NCI-H2227 treated with DMSO at 0.1 percent for 48 hours (cell line): ENCODE measurements around the gene CELSR1.

Source experiments
- DNase-seq: peaks from one replicate; lab custom pipeline; 2025; lab: John Stamatoyannopoulos, UW

CELSR1 gene

GRCh38 chr22:46574993-46575910 lies 37.8 kb upstream of the CELSR1 start:
- DNase-seq: no peak

- DNase-seq: no peak
Observed at GRCh38 chr22:46574438-46574992, 37.1 kb upstream of the CELSR1 start.

GRCh38 chr22:46573781-46574437 lies 36.5 kb upstream of the CELSR1 start:
- no peak for DNase-seq

GRCh38 chr22:46572911-46573780 lies 35.7 kb upstream of the CELSR1 start:
- no peak for DNase-seq

DNA sequence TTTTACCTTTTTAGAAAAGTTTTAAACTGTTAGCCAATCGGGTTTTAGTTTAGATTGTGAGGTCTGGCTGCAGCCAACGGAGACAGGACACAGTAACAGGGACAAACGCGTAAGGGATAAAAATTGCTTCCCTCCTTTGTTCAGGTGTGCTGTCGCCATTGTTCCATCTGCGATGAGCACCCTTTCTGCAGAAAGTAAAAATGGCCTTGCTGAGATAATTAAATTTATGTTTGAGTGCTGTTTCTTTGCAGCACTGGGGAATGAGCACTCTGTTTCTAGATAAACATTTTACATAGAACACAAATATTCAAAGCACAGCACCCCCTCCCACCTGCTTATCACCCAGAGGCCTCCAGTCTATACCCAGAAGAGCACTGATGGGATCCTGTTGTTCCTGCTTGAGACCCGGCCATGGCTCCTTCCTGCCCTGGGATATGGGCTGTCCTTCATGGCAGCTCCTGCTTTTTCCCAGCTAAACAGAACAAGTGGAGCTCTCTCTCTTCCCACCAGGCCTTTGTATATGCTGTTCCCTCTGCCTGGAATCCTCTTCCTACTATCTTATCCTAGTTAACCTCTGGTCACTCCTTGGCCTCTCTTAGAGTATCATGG lies 34.3 kb upstream of the CELSR1 start:
- no peak for DNase-seq

DNA sequence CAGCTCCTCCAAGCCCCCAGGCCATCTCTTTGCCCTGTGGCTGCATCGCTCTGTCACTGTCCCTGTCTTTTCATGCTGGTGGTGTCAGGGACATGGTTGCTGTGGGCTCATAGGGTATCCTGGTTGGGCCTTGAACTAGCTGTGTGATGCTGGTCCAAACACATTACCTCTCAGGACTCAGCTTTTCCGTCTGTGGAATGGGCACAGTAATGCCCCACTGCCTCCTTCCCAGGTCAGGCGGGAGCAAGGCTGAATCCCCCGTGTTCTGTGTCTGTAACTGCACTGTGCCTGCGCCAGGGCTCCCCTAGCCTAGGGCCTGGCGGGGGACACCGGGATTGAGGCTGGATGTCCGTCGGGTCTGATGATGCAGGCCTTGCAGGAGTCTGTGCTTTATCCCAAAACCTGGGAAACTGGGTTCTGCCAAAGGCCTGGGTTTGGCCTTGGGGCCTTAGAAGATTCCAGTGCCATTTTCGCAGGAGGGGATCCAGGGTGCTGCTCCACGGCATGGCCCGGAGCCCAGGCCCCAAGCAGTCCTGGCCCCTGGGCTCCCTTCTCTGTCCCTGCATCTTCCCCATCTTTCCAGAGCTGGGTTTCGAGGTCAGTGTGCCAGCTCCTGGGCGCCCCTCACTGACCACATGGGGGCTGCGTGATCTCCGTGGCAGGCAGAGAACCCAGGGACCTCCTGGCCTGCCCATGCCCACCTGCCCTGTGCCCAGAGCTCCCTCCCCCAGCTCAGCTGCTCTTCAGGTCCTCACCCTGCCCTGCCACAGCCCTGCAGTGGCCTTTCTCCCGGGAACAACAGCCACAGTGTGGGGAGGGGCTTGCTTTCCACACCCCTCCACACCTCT lies 32.7 kb upstream of the CELSR1 start:
- no peak for DNase-seq

- no peak for DNase-seq
Observed at GRCh38 chr22:46569055-46569847, 31.8 kb upstream of the CELSR1 start.

- DNase-seq: no peak
Observed at GRCh38 chr22:46568102-46568809, 30.8 kb upstream of the CELSR1 start.

DNA sequence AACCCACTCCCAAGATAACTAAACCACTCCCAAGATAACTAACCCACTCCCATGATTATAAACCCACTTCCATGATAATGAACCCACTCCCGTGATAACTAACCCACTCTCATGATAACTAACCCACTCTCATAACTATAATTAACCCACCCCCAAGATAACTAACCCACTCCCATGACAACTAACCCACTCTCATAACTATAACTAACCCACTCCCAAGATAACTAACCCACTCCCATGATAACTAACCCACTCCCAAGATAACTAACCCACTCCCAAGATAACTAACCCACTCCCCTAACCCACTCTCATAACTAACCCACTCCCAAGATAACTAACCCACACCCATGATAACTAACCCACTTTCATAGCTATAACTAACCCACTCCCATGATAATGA lies 30.1 kb upstream of the CELSR1 start:
- no peak for DNase-seq

GRCh38 chr22:46564084-46564714 lies 26.8 kb upstream of the CELSR1 start:
- DNase-seq: no peak

- no peak for DNase-seq
Observed at GRCh38 chr22:46563381-46564083, 26.1 kb upstream of the CELSR1 start.

- DNase-seq: no peak
Observed at GRCh38 chr22:46561435-46561905, 24.1 kb upstream of the CELSR1 start.

- DNase-seq: no peak
Observed at GRCh38 chr22:46560696-46561295, 23.4 kb upstream of the CELSR1 start.

DNA sequence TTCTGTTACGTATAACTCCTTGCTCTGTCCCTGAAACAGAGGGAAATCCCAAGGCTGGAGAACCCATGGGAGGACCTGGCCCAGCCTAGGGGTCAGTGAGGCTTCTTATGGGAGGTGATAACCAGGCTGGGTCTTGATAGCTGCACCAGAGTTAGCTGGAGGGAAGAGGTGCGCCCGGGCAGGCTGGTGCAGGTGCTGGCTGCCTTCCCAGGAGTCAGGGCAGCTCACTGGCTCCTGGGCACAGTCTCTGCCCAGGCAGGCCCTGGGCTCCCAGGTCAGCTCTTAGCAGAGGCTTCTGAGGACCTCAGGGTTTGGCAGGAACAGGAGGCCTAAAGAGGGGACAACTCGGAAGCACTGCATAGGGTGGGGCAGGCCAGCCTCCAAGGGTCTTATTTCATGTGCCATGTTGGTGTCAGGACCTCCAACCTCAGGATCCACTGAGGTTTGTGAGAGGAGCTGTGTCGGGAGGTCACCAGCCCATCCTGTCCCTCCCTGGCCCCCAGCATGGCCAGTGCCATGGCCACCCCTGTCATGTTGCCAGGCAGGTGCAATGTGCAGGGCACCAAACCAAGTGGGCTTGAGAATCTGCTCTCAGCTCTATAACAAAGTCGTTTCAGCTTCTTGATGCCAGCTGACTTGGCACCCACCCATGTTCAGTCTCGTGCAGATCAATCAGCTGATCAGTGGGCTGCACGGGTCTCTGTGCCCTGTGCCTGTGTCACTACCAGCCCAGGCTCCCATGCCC lies 20.5 kb upstream of the CELSR1 start:
- no peak for DNase-seq

GRCh38 chr22:46556775-46557174 lies 19.4 kb upstream of the CELSR1 start:
- DNase-seq: no peak

DNA sequence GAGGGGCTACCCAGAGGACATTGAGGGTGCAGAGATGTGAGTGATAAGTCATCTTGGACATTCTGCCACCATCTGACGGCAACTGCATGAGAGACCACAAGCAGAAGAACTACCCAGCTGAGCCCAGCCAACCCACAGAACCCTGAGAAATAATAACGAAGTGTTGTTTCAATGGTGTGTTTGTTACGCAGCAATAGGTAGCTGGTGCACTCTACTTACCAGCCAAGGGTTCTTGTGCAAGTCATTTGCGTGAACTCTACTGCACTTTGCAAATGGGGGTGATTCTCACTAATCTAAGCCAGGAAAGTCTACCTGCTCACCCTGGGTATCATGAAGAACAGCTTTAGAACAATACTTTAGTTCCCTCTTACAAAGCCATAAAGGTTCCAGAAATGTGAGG lies 15.8 kb upstream of the CELSR1 start:
- no peak for DNase-seq

- DNase-seq: no peak
Observed at GRCh38 chr22:46551996-46552395, 14.6 kb upstream of the CELSR1 start.
